Natural killer cell (primary cell): Measurements from ENCODE around the gene ECE1. TPM values are rescaled to one million over a fixed set of nuclear protein-coding genes. Genes with fewer than 3 reads are reported as not detected.
A peak's percentile ranks its signal among the peaks of the same experiment; 100 is the strongest.

Source experiments
- ATAC-seq, 3 donors: fragments of 150-1000 bp in 2 of 3; fragments of 200-7000 bp in 1 of 3; cut with Tn5 transposase; 1 replicate in 1 of 3; 2 replicates in 2 of 3; pipeline ENCODE4 v1.10.0; 2021; ENCODE audit warnings: mild to moderate bottlenecking in 2 of 3, moderate library complexity in 2 of 3
- DNase-seq, 2 donors: peaks; one replicate each; pipeline versions ENCODE4 v3.0.0 to v3.0.0-alpha.2; 2013 to 2021; ENCODE audit warnings: mixed read lengths in 1 of 2
- H3K27ac ChIP-seq: one replicate; pipeline ENCODE4 v1.5.1; 2013; ENCODE audit warnings: mild to moderate bottlenecking, low read length
- H3K27me3 ChIP-seq: one replicate; pipeline ENCODE4 v1.6.1; 2013; ENCODE audit warnings: low read length; ENCODE audit not compliant: control insufficient read depth, insufficient read depth
- H3K36me3 ChIP-seq: one replicate; pipeline ENCODE4 v1.6.1; 2013; ENCODE audit warnings: low read length; ENCODE audit not compliant: control insufficient read depth, insufficient read depth
- H3K4me1 ChIP-seq: one replicate; pipeline ENCODE4 v1.6.1; 2013; ENCODE audit warnings: low read length; ENCODE audit not compliant: control insufficient read depth, insufficient read depth
- H3K4me3 ChIP-seq: one replicate; pipeline ENCODE4 v1.5.1; 2013; ENCODE audit warnings: low read length
- H3K9me3 ChIP-seq: one replicate; pipeline ENCODE4 v1.6.1; 2013; ENCODE audit warnings: low read length; ENCODE audit not compliant: control insufficient read depth, insufficient read depth
- H3K27ac Mint-ChIP-seq, 2 donors: one replicate each; pipeline ENCODE4 v1.8.0; 2022; ENCODE audit warnings: mild to moderate bottlenecking in 2 of 2, mixed read lengths in 2 of 2, moderate library complexity in 1 of 2
- H3K27me3 Mint-ChIP-seq, 2 donors: one replicate each; pipeline ENCODE4 v1.8.0; 2022; ENCODE audit warnings: low read depth in 2 of 2, mixed read lengths in 2 of 2
- H3K36me3 Mint-ChIP-seq: one replicate; pipeline ENCODE4 v1.8.0; 2022; ENCODE audit warnings: mixed read lengths
- H3K4me1 Mint-ChIP-seq, 2 donors: one replicate each; pipeline ENCODE4 v1.8.0; 2022; ENCODE audit warnings: mixed read lengths in 2 of 2
- H3K4me3 Mint-ChIP-seq: one replicate; pipeline ENCODE4 v1.8.0; 2022; ENCODE audit warnings: mild to moderate bottlenecking, moderate library complexity, mixed read lengths
- H3K9me3 Mint-ChIP-seq, 2 donors: one replicate each; pipeline ENCODE4 v1.8.0; 2022; ENCODE audit warnings: mixed read lengths in 2 of 2
- CTCF ChIP-seq: fragments of 200-600 bp; IDR thresholded peaks from one replicate; pipeline ENCODE4 v1.8.0; 2022; ENCODE audit warnings: antibody characterized with exemption
- WGBS: methylation state at CpG from one replicate; pipeline ENCODE4 v1.1.7; 2013; ENCODE audit warnings: missing lambda C conversion rate; ENCODE audit not compliant: insufficient coverage; 5-methylcytosine and 5-hydroxymethylcytosine counted together
- intact Hi-C: fragments of 100-400 bp; cut with micrococcal nuclease; formaldehyde crosslinking; loops from one replicate; pipeline ENCODE4 v1.14.2; 2022
- total RNA-seq, 4 donors: library from RNA; stranded (reverse); fragments of 120-200 nt in 1 of 4; gene quantifications; one replicate each; pipeline versions ENCODE4 v1.2.3 to v1.2.4, GENCODE V29; 2013 to 2022

ECE1 gene
- total RNA-seq, 3 donors from 2014 or later (not counting 1 experiment from before 2014, with no cell fraction given), result 47.2 to 70.1 (median 50.7) TPM

GRCh38 chr1:21246905-21247642 is 43.2 kb downstream of the ECE1 start:
- ATAC-seq (no peak), DNase-seq (no peak)
- no peaks in the 10 kb centered on the region for H3K27me3 Mint-ChIP-seq
- no peaks in the 10 kb centered on the region for H3K9me3 ChIP-seq
- H3K4me3 ChIP-seq, result no peak overlapping the region
- H3K36me3 Mint-ChIP-seq, result no peaks in the 10 kb centered on the region
- no peak overlapping the region for H3K4me3 Mint-ChIP-seq
- H3K4me1 Mint-ChIP-seq, result no peaks in the 10 kb centered on the region
- peak overlapping the region in 1 of 2 donors; percentile 51 for H3K27ac Mint-ChIP-seq
- no peak for TF ChIP-seq CTCF
- no peaks in the 10 kb centered on the region for H3K4me1 ChIP-seq
- H3K36me3 ChIP-seq, result peaks cover 44% of the 10 kb centered on the region
- intact Hi-C loops, result no loop called here
- no peak overlapping the region for H3K27ac ChIP-seq
- H3K9me3 Mint-ChIP-seq, result no peaks in the 10 kb centered on the region
- no peaks in the 10 kb centered on the region for H3K27me3 ChIP-seq
- 93% methylated on average over 20 of the region's 20 CpGs for WGBS

DNA sequence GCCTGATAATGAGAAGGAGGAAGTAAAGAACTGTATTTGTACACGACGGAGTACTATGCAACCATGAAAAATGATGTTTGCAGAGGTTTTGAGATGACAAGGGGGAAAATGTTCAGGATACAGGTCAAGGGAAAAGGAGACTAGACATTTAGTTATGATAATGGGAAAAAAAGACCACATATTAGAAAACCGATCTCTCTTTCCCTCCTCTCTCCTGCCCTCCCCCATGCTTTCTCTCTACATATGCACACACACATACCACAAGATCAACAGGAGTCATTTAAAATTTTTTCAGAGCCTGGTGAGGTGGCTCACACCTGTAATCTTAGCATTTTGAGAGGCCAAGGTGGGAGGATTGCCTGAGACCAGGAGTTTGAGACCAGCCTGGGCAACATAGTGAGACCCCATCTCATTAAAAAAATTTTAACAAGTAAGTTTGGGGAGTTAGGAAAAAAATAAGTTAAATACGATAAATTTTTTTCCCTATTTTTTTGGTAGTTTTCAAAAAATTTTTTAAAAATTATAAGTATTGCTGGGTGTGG is 44.5 kb downstream of the ECE1 start:
- ATAC-seq, result no peak
- 100% methylated on average over 3 of the region's 4 CpGs for WGBS
- no peak for TF ChIP-seq CTCF
- DNase-seq, result no peak
- H3K27ac Mint-ChIP-seq, result no peak overlapping the region
- no peaks in the 10 kb centered on the region for H3K27me3 ChIP-seq
- H3K36me3 Mint-ChIP-seq, result no peaks in the 10 kb centered on the region
- no peaks in the 10 kb centered on the region for H3K9me3 Mint-ChIP-seq
- no peaks in the 10 kb centered on the region for H3K27me3 Mint-ChIP-seq
- H3K9me3 ChIP-seq, result no peaks in the 10 kb centered on the region
- H3K4me1 Mint-ChIP-seq, result no peaks in the 10 kb centered on the region
- no peak overlapping the region for H3K4me3 Mint-ChIP-seq
- intact Hi-C loops, result no loop called here
- no peak overlapping the region for H3K4me3 ChIP-seq
- no peak overlapping the region for H3K27ac ChIP-seq
- no peaks in the 10 kb centered on the region for H3K4me1 ChIP-seq
- H3K36me3 ChIP-seq, result peaks cover 42% of the 10 kb centered on the region

DNA sequence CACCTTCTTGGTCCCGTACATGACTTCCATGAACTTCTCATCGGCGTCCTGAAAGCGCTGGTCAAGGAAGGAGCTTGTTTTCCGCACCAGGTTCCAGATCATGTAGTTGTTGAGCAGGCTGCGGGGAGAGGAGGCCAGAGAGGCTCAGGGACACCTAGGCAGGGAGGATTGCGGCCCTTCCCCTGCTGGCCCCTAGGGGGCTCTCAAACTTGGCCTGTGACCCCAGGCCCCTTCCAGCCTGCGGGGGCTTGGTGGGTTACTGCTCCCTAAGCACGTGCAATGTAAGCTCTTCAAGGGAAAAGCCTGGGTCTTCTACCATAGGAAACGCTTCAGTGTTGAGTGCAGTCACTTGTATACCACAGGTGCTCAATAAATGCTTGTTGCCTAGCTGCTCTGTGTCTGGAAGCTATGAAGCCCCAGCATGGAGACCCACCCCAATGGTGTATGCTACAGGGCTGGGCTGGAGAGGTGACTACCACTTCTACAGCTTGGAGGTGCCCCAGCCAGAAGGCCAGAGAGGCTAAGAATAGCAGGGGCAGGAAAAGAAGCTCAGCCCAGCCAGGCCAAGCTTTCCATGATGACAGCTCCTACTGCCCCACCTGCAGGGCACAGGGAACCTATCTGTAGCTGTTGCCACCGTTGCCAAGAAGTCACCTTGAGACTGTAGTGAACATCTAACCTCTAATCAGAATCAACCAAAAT is 45.1 kb downstream of the ECE1 start:
- no peak overlapping the region for H3K4me3 Mint-ChIP-seq
- Histone ChIP-seq H3K4me1 (no peaks in the 10 kb centered on the region), H3K27me3 (no peaks in the 10 kb centered on the region), H3K9me3 (no peaks in the 10 kb centered on the region), H3K4me3 (no peak overlapping the region), H3K36me3 (peaks cover 39% of the 10 kb centered on the region), H3K27ac (no peak overlapping the region)
- DNase-seq (peak in 1 of 2 donors; percentile 26), ATAC-seq (no peak)
- H3K36me3 Mint-ChIP-seq, result no peaks in the 10 kb centered on the region
- no peaks in the 10 kb centered on the region for H3K27me3 Mint-ChIP-seq
- no peaks in the 10 kb centered on the region for H3K4me1 Mint-ChIP-seq
- 86% methylated on average over 10 of the region's 11 CpGs for WGBS
- intact Hi-C loops, result no loop called here
- H3K27ac Mint-ChIP-seq, result no peak overlapping the region
- no peak for TF ChIP-seq CTCF
- no peaks in the 10 kb centered on the region for H3K9me3 Mint-ChIP-seq
